Activated T-cell treated with anti-CD3 and anti-CD28 coated beads, Interleukin-2, amount 50 U/mL, for 72 hours (primary cell): ENCODE results near the gene HDGFL2. TPM values are rescaled to one million over a fixed set of nuclear protein-coding genes. Genes with fewer than 3 reads are reported as not detected.

Experiments used
- ATAC-seq, 2 donors: fragments of 150-1000 bp; cut with Tn5 transposase; replicated peaks in 1 of 2; 2 replicates each; pipeline ENCODE4 v1.10.0; 2021; ENCODE audit warnings: moderate library complexity in 2 of 2, mild to moderate bottlenecking in 1 of 2
- DNase-seq, 2 donors: peaks; one replicate each; pipeline ENCODE4 v3.0.0; 2021 to 2022; ENCODE audit warnings: mixed read lengths in 1 of 2
- H3K27ac Mint-ChIP-seq: one replicate; pipeline ENCODE4 v1.8.0; 2022; ENCODE audit warnings: mild to moderate bottlenecking, moderate library complexity, mixed read lengths
- H3K27me3 Mint-ChIP-seq: one replicate; pipeline ENCODE4 v1.8.0; 2022; ENCODE audit warnings: low read depth, mixed read lengths
- H3K36me3 Mint-ChIP-seq, 2 donors: one replicate each; pipeline ENCODE4 v1.8.0; 2022; ENCODE audit warnings: mixed read lengths in 2 of 2, mild to moderate bottlenecking in 1 of 2; ENCODE audit not compliant: insufficient read depth in 2 of 2
- H3K4me1 Mint-ChIP-seq: one replicate; pipeline ENCODE4 v1.8.0; 2022; ENCODE audit warnings: low read depth, mixed read lengths
- H3K4me3 Mint-ChIP-seq, 2 donors: one replicate each; pipeline ENCODE4 v1.8.0; 2022; ENCODE audit warnings: mild to moderate bottlenecking in 2 of 2, mixed read lengths in 2 of 2, moderate library complexity in 2 of 2
- H3K9me3 Mint-ChIP-seq, 2 donors: one replicate each; pipeline ENCODE4 v1.8.0; 2022; ENCODE audit warnings: mixed read lengths in 2 of 2
- total RNA-seq, 2 donors: library from RNA; stranded (reverse); gene quantifications; one replicate each; pipeline ENCODE4 v1.2.3, GENCODE V29; 2022

Gene HDGFL2
- total RNA-seq, 2 donors from 2014 or later = 48.5 to 58.9 TPM

DNA sequence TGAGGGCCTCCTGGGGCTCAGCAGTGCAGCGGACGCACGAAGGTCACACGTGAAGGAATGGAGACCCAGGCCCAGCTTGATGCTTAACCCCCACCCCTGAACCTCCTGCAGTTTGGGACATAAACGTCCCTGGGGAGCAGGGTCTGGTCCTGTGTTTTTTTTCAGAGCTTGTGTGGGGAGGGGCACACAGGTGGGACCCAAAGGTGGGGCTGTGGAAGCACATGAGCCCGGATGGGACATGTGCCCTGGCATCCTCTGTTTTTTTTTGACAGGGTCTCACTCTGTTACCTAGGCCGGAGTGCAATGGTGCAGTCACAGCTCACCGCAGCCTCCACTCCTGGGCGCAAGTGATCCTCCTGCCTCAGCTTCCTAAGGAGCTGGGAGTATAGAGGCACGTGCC, 35.0 kb upstream of the HDGFL2 start:
- H3K27ac Mint-ChIP-seq = no peak overlapping the region
- no peak overlapping the region for H3K4me3 Mint-ChIP-seq
- no peak for ATAC-seq
- DNase-seq = no peak
- H3K9me3 Mint-ChIP-seq = no peaks in the 10 kb centered on the region
- no peaks in the 10 kb centered on the region for H3K27me3 Mint-ChIP-seq
- H3K4me1 Mint-ChIP-seq = no peaks in the 10 kb centered on the region
- peaks cover 5 to 25% of the 10 kb centered on the region in 2 donors for H3K36me3 Mint-ChIP-seq

DNA sequence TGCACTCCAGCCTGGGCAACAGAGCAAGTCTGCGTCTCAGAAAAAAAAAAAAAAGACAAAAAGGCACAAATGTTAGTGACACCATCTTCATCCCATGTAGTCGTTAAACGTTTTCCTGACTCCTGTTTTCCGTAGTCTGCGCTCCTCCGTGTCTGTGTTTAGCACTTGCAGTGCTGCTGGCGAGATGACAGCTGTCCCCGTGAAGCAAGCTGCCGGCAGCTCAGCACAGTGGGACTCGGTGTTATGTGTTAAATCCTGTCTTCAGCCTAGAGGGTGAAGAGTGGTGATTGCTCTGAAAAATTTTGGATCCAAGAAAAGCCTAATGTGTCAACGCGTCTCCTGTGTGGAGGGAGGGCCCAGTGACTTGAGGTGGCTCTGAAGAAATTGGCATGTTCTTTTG, 32.9 kb upstream of the HDGFL2 start:
- Mint-ChIP-seq H3K9me3 (no peaks in the 10 kb centered on the region), H3K27me3 (no peaks in the 10 kb centered on the region), H3K36me3 (peaks cover 4 to 18% of the 10 kb centered on the region in 2 donors), H3K27ac (no peak overlapping the region), H3K4me3 (no peak overlapping the region), H3K4me1 (no peaks in the 10 kb centered on the region)
- ATAC-seq (no peak), DNase-seq (no peak)

DNA sequence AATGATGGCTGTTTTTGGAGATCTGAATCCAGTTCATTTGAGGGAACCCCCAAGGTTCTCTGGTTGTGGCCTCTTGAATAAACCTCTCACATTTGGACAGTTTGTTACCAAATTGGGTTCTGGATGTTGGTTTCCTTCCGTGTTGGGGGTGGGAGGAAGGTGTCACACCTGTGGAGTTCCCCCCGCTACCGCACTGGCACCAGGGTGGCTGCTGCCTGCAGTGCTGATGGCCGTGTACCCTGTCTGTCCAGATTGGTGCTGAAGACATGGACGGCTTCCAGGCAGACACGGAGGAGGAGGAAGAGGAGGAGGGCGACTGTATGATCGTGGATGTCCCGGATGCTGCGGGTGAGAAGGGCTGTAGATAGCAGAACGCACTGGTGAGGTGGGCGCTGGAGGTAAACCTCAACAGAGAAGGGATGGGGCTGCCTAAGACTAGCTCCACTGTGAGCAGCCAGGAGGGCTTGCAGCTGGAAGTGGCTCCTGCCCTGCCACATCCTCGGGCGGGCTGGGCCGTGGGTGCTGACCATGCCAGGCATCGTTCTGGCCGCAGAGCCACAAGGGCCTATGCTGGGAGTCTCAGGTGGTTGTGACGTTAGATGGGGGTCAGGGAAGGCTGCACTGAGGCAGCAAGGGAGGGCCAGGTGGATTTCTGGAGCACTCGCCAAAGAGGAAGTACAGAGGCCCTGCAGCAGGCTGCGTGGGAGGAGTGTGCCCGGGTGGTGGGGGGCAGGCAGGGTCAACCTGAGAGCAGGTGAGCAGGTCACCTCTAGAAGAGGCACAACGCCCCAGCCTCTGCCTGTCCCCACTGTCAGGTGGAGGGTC, 29.9 kb upstream of the HDGFL2 start:
- H3K27me3 Mint-ChIP-seq = no peaks in the 10 kb centered on the region
- H3K36me3 Mint-ChIP-seq = peaks cover 4 to 10% of the 10 kb centered on the region in 2 donors
- no peak overlapping the region for H3K4me3 Mint-ChIP-seq
- DNase-seq = no peak
- H3K27ac Mint-ChIP-seq = peak overlapping the region; percentile 64
- peak in 1 of 2 donors; percentile 6 for ATAC-seq
- no peaks in the 10 kb centered on the region for H3K4me1 Mint-ChIP-seq
- H3K9me3 Mint-ChIP-seq = no peaks in the 10 kb centered on the region

DNA sequence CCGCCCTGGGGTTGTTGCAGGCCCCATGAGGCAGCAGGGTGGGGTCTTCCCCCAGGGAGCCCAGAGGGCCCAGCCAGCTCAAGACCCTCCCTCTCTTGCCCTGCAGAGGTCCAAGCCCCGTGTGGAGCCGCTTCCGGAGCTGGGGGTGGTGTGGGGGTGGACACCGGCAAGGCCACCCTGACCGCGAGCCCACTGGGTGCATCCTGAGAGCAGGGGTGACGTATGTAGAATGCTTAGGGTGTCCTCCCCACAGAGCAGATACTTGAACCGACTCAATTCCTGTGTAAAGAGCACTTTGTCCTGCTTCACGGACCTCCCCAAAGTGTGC, 29.3 kb upstream of the HDGFL2 start:
- H3K4me3 Mint-ChIP-seq = no peak overlapping the region
- no peaks in the 10 kb centered on the region for H3K9me3 Mint-ChIP-seq
- no peaks in the 10 kb centered on the region for H3K27me3 Mint-ChIP-seq
- no peak overlapping the region for H3K27ac Mint-ChIP-seq
- DNase-seq (no peak), ATAC-seq (no peak)
- peaks cover 4 to 10% of the 10 kb centered on the region in 2 donors for H3K36me3 Mint-ChIP-seq
- H3K4me1 Mint-ChIP-seq = no peaks in the 10 kb centered on the region

DNA sequence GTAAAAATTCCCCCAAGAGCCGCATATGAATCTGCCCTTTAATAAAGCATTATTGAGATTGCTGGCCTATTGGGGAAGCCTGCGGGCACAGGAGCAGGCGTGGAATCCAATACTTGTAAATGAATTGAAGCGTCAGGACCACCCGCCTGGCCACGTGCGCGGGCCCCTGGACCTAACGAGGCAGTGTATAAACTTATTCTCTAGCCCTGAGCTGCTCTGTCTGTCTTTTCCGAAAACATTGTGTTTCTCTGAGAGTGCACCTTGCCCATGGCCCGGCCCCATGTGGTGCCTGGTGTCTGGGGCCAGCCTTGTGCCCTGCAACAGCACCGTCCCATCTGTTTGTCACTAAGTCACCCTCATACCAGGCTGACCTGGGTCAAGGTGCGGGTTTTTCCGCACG, 28.9 kb upstream of the HDGFL2 start:
- no peak for ATAC-seq
- H3K4me3 Mint-ChIP-seq = no peak overlapping the region

DNA sequence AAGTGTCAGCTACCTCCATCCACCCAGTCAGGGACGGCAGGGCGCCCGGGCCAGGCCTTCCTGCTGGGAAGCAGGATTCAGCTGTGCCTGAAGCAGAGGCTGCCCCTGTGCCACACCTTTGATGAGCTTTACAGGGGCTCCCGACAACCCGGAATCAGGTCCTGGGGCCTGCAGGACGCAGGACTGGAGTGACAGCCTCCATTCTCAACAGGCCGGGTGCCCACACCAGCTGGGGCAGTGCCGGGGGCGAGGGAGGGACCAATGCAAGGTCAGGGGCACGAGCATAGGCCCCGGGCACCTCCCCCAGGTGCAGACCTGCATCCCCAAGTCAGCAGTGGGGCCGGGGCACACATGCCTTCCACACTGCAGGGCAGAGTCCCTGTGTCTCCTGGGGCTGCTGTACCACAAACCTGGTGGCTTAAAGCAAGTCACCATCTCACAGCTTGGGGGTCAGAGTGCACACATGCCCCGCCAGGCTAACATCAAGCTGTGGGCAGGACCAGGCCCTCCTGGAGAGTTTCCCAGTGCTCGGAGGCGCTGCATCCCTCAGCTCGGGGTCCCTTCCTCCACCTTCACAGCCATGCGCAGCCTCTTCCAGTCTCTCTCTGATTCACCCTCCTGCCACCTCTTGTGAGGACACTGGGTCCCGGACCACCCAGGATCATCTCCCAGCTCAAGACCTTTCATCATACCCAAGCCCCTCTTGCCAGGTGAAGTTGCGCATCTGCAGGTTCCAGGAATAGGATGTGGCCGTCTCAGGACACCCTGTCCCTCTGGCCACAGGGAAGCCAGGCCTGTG, 27.9 kb upstream of the HDGFL2 start:
- no peaks in the 10 kb centered on the region for H3K27me3 Mint-ChIP-seq
- H3K4me1 Mint-ChIP-seq = no peaks in the 10 kb centered on the region
- peaks cover 0 to 6% of the 10 kb centered on the region in 2 donors for H3K36me3 Mint-ChIP-seq

More for the DNA sequence above, 28.9 kb upstream of the HDGFL2 start:
- DNase-seq = no peak
- H3K27me3 Mint-ChIP-seq = no peaks in the 10 kb centered on the region
- peaks cover under 1 to 7% of the 10 kb centered on the region in 2 donors for H3K36me3 Mint-ChIP-seq
- no peak overlapping the region for H3K27ac Mint-ChIP-seq
- H3K4me1 Mint-ChIP-seq = no peaks in the 10 kb centered on the region
- H3K9me3 Mint-ChIP-seq = no peaks in the 10 kb centered on the region

DNA sequence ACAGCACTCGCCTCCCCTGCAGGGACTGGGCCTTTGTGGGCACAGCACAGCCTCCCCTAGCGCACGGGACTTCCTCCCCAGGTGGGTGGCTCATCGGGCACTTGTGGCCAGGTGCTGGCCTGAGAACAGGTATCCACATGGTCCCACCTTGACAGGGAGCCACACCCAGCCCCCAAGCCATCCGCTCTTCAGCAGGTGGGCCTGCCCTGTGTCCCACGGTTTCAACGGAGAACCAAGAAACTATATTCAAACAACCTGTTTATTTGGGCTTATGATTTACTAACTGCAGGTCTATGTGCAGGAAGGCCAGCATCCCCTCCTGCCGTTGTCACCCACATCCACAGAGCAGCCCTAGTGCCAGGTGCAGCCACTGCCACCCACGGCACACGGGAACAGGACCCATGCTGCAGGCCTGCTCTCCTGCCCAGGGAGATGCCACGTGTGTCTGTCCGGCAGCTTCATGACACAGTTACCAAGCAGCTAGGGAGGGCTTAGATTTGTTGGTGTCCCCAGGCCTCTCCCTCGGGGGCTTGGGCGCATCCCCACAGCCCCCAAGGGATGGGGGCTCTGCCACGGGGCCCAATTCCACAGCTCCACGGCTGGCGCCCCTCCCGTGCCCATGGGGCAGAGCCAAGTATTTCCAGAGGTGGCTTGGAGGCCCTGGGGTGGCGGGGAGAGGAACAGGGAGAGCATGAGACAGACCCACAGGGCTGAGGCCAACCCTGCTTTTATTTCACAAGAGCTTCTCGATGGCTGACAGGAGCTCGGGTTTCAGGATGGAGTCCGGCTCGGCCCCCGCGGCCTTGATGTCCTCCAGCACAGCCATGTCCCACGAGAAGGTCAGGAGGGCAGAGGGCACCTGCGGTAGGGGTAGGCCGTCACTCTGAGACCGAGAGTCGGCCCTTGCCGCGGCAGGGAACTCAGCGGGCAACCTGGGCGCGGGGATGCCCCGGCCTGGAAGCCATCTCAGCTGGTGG, 27.0 kb upstream of the HDGFL2 start:
- no peak overlapping the region for H3K4me3 Mint-ChIP-seq

More for the DNA sequence above, 27.9 kb upstream of the HDGFL2 start:
- no peak overlapping the region for H3K4me3 Mint-ChIP-seq
- ATAC-seq = no peak
- no peak overlapping the region for H3K27ac Mint-ChIP-seq
- H3K9me3 Mint-ChIP-seq = no peaks in the 10 kb centered on the region
- no peak for DNase-seq

DNA sequence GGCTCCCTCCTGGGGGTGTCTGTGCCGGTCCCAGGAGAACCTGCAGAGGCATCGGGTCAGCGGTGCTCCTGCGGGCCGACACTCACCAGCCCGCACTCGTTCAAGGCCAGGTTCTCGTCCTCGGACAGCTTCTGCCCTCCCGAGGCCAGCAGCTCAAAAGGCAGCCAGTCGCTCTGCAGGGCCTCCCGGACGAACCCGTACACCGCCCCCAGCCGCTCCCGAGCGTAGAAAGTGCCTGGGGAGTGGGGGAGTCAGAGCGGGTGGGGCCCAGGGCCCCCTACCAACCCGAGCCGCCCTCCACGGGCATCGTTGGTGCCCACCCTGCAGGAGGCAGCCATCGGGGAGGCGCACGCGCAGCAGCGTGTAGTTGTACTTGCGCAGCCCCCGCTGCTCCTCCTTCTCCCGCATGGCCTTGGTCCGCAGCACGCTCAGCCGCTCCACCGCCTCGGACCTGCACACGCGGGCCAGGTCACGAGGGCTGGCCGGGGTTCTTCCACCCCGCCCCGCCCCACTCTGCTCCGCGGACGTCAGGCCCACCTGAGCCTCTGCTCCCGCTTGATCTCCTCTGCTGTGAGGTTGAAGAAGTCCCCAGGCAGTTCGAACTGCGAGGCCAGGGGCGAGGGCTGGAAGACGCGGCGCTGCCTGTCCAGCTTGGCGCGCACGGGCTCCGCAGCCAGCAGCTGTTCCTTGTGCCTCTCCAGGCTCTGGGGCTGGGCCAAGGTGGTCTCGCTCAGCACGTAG, 26.0 kb upstream of the HDGFL2 start:
- no peaks in the 10 kb centered on the region for H3K27me3 Mint-ChIP-seq
- H3K4me1 Mint-ChIP-seq = no peaks in the 10 kb centered on the region
- ATAC-seq = no peak
- no peaks in the 10 kb centered on the region for H3K9me3 Mint-ChIP-seq
- DNase-seq = no peak
- no peak overlapping the region for H3K4me3 Mint-ChIP-seq
- H3K27ac Mint-ChIP-seq = no peak overlapping the region
- H3K36me3 Mint-ChIP-seq = peaks cover 0 to 7% of the 10 kb centered on the region in 2 donors

More for the DNA sequence above, 27.0 kb upstream of the HDGFL2 start:
- Mint-ChIP-seq H3K27me3 (no peaks in the 10 kb centered on the region), H3K9me3 (no peaks in the 10 kb centered on the region), H3K36me3 (peaks cover 0 to 7% of the 10 kb centered on the region in 2 donors), H3K4me1 (no peaks in the 10 kb centered on the region), H3K27ac (no peak overlapping the region)
- ATAC-seq = no peak
- no peak for DNase-seq

DNA sequence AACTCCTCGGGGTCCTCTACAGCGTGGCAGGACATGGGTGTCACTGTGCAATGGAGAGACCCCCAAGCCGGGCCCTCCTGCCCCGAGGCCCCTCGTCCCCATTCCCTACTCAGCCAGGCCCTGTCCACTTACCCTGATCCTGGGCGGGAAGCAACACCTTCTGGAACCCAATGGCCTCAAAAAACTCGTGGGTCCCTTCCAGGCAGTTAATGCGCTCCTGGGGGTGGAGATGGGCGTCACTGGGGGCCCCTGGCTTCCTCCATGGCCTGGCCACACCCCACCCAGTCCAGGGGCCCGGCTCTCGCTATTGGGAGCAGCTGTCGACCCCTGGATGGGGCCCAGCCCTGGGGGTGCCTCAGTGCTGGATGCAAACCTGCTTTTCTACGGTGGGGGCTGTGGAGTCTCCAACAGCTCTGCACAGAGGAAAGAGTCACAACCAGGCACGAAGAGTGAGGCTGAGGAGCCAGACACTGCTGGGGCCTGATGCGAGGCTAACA, 25.3 kb upstream of the HDGFL2 start:
- DNase-seq (no peak), ATAC-seq (no peak)
- H3K9me3 Mint-ChIP-seq = no peaks in the 10 kb centered on the region
- no peak overlapping the region for H3K27ac Mint-ChIP-seq
- H3K27me3 Mint-ChIP-seq = no peaks in the 10 kb centered on the region
- no peaks in the 10 kb centered on the region for H3K4me1 Mint-ChIP-seq
- H3K4me3 Mint-ChIP-seq = no peak overlapping the region
- H3K36me3 Mint-ChIP-seq = peaks cover 0 to 7% of the 10 kb centered on the region in 2 donors

DNA sequence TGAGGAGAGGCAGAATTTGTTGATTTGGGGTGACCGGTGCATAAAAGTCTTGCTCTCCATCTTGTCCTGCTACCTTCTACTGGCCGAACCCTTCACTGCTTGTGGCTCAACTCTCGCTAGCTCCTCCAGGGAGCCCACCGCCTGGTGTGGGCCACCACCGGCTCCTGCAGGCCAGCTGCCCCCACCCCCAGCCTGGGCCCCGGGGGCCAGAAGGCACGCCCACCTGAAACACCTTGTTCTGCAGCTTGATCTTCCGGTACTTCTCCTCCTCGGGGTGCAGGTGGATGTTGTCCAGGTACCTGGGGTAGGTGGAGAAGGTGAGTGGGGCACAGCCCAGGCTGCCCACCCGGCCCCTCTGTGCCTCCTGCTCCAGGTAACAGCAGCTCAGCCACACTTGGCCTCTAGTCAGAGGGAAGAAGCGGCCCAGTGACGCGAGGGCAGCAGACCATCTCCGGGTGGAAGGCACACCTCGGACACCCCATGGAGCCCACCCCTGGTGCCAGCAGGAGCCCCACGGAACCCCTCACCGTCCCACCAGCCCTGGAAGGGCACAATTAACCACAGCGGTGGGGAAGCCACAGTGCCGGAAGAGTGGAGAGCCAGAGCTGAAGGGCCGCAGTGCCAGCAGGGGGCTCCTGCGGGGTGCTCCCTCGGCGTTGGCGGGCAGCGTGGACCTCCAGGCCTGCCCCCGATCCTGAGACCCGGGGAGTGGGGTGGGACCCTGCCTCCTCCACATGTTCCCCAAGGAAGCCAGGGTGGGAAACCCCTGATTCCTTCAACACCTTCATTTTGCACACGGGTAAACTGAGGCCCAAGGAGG, 24.6 kb upstream of the HDGFL2 start:
- ATAC-seq = no peak
- Mint-ChIP-seq H3K27ac (no peak overlapping the region), H3K9me3 (no peaks in the 10 kb centered on the region), H3K4me3 (no peak overlapping the region), H3K36me3 (peaks cover 0 to 7% of the 10 kb centered on the region in 2 donors), H3K27me3 (no peaks in the 10 kb centered on the region), H3K4me1 (no peaks in the 10 kb centered on the region)
- DNase-seq = no peak

DNA sequence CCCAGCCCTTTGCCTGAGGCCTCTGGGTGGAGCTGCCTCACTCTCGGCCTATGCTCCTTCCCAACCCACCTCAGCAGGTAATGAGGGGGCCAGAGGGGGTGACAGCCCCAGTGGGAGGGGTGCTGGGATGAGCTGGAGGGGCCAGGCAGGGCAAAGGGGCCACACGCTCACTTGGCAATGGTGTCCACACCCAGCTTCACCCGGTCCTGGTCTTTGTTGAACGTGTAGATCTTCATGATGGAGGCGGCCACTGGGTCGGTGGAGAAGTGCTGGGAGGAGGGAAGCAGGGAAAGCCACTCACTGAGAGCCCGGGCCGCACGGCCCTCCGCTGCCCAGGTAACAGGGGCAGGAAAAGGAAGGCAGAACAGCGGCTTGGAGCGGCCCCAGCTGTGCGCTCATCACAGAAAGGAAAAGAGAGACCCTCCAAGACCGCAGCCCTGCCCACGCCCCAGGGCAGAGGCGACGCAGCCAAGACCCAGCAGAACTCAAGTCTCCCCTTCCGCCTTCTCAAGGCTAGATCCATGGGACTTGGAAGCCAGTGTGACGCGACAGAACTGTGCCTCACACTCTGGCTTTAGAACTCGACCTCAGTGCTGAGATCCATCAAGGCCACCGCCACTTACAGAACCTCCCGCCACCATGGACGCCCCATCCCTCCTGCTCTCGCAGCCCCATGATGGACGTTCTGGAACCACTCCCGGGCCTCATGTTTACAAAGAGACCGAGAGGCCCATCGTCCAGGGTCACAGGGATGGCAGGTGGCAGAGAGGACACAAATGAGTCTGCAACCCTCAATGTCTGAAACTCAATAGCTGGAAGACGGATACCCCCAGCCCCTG, 23.7 kb upstream of the HDGFL2 start:
- no peak overlapping the region for H3K4me3 Mint-ChIP-seq

More for the DNA sequence above, 23.7 kb upstream of the HDGFL2 start:
- Mint-ChIP-seq H3K27me3 (no peaks in the 10 kb centered on the region), H3K4me1 (no peaks in the 10 kb centered on the region), H3K9me3 (no peaks in the 10 kb centered on the region), H3K36me3 (peaks cover 0 to 7% of the 10 kb centered on the region in 2 donors), H3K27ac (no peak overlapping the region)
- ATAC-seq (no peak), DNase-seq (no peak)
